ENCODE data around the gene ZNF556.

Gene ZNF556

GRCh38 chr19:2867025-2867991, at the start of gene ZNF556:
TSS of gene ZNF556 (plus strand) at chr19:2867335. CDS start at chr19:2867422, 87 bp downstream.
- peak; percentile 71 to 79 for DNase-seq

GRCh38 chr19:2819540-2820111, 47.5 kb upstream of the ZNF556 start, which contains the start of gene ZNF554:
TSS of gene ZNF554 (plus strand) at chr19:2819868. CDS start at chr19:2820072, 204 bp downstream.
- peak; percentile 92 to 98 for DNase-seq

- peak in 1 of 2 experiments; percentile 38 for DNase-seq
These were observed 46.9 kb upstream of the ZNF556 start for GRCh38 chr19:2820112-2820702.

DNA sequence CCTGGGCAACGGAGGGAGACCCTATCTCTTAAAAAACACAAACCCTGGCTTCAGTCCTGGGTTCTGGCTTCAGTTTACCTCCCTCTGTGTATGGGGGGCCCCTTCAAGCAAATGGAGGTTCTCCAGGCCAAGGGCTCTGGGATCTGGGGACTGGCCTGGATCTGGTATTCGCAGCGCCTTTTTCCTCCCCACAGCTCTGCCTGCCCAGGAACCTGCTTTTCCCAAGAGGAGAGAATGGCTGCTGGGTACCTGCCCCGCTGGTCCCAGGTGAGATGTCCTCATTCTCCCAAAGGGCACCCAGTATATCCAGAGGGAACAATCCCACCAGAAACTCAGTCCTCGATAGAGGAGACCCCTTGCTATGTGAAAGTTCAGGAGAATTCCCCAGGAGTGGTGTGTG, 44.3 kb upstream of the ZNF556 start:
- DNase-seq: no peak

DNA sequence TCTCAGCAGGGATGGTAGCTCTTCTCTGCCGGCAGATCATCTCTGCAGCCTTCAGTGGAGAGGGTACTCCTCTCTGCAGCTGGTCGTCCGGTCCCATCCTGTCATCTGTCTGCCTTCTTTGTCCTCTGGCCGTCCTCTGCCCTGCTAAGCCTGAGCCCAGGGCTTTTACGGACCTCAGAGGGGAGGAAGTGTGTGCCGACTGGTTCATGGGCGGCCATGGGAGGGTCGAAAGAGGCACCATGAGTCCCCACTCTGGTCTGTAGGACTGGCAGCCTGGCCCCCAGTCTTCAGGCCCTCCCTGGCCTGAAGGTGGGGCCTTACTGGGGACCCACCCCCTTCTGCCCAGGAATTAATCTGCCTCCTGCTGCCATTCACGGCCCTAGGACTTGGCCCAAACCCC, 43.5 kb upstream of the ZNF556 start:
- no peak for DNase-seq

DNA sequence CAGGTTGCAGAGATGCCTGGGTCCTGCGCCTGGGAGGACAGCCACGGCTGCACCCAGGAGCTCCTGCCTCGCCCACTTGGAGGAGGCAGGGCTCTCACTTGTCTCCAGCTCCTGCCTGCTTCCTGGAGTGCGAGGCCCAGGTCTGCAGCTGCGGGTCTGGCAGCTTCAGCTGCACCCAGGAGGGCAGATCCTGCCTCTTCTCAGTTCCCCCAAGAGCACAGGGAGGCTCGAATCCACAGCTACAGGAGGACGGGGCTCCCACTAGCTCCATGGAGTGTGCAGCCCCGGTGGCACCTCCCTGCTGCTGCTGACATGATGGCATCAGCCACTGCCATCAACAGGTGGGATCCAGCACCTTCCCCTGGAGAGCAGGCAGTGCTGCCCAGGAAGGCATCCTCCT, 43.0 kb upstream of the ZNF556 start:
- no peak for DNase-seq

DNA sequence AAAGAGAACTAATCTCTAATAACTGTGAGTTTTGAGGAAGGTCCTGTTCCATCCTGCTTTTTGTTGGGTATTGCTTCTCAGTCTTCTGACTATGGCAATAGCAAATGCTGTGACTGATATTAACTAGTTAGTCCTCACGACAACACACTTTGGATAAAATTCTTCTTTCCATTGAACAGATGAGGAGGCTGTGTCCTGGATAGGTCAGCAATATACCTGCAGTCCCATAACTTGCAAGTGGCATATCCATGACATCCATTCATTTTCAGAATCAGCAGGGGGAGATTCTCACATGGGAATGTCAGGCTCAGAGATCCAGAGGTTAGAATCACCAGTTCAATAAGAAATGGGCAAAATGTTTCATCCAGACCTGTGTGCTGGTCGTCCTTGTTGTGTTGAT, 40.1 kb upstream of the ZNF556 start:
- no peak for DNase-seq

DNA sequence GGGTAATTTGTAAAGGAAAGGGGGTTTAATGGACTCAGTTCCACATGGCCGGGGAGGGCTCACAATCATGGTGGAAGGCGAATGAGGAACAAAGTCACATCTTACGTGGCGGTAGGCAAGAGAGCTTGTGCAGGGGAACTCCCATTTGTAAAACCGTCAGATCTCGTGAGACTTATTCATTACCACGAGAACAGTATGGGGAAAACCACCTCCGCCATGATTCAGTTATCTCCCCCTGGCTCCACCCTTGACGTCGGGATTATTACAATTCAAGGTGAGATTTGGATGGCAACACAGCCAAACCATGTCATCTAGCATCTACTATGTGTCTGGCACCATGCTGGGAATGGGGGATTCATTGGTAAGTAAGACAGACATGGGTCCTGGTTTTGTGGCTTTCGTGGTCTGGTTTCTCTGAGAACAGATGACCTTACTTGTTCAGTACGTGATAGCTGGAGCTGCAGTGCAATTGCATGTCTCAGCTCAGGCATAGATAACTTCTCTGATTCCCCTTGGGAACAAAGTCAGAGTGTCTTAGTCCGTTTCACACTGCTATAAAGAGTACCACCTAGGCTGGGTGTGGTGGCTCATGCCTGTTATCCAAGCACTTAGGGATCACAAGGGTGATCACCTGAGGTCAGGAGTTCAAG, 39.2 kb upstream of the ZNF556 start:
- no peak for DNase-seq

GRCh38 chr19:2834294-2834871, 32.8 kb upstream of the ZNF556 start:
- DNase-seq: no peak

DNA sequence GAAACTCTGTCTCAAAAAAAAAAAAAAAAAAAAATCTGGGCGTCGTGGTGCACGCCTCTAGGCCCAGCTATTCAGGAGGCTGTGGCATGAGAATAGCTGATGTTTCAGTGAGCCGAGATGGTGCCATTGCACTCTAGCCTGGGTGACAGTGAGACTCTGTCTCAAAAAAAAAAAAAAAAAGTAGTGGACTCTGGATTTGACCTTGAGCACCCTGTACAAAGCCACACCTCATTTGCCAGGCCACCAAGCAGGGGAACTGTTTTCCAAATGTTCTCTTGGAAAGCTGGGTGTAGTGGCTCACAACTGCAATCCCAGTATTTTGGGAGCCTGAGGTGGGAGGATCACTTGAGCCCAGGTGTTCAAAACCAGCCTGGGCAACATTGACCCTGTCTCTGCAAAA, 29.7 kb upstream of the ZNF556 start:
- no peak for DNase-seq

DNA sequence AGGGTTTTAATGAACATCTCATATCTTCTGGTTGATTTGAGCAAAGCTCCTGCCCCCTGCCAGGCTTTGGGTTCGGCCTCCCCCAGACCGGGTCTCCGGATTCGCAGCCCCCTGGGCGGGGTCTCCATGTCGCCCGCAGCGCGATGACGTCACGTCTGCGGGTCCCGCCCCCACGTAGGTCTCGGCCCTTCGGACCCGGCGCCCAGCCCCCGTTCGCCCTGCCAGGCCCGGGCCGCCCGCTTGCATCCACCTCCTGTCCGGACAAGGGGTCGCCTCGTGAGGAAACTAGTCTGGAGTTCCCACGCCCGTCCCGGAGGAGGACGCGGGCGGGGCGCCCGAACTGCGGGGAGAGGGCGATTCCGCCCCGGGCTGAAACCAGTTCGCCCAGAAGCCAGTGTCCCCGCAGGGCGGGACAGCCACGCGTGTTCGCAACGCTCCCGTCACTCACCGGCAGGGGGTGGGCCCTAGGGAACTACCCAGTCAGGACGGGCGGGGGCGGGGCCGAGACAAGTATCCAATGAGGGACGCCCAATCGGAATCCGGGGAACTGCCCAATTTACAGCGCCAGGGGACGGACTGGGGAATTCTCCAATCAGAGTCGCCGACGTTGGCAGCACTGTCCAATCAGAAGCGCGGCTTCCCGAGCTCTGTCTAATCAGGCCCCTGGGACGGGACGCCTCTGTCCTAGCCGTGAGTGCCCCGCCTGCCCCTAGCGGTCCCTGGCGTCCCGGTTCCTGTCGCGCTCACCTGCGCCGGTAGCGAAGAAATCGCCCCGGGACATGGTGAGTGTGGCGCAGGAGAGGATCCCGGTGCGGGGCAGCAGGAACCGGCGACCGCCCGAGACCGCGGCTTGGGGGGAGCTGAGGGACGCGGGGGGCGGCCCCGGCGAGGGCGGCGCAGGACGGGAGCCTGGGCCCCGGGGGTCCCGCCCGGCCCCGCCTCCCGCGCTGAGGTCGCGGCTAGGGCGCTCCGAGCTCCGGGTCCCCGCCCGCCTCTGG, 26.0 kb upstream of the ZNF556 start, which contains the start of gene ZNF555:
ZNF555 (plus strand) TSS at position 682 of the 998 bp plus-strand sequence; CDS start at position 780, 98 bp downstream.
- peak; percentile 99 to 100 for DNase-seq

- DNase-seq: no peak
These were observed 25.1 kb upstream of the ZNF556 start for GRCh38 chr19:2841855-2842574.

- no peak for DNase-seq
These were observed 22.0 kb upstream of the ZNF556 start for GRCh38 chr19:2845107-2845506.

DNA sequence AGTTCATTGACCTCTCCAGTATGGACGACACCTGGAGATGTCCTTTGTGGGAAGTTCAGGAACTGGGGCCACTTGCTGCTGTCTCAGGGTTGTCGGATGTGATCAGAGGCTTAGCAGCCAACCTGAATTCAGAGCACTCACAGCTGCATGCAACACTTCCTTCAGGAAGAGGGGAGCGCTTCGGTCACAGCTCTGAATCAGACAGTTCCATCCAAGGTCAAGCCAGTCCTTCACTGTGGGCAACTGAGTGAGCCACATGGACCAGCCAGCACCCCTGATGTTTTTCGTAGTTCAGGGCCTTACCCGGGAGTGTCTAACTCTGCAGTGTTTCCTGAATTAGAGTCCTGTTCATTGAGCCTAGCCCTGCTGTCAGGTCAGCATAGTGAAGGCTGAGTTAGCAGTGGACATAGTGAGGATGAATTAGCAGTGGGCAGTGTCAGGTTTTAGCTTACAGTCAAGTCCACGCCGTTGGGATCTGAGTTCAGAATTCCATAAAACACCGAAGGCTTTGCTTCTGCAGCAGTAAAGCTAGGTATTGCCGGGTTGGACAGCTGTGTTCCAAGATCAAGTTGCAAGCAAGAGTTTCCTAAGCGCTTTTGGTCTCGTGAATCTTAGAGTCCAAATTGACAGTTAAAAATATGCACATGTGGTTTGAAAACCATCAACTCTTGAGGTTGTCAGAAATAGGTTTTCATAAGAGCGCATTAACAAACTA, 20.8 kb upstream of the ZNF556 start:
- DNase-seq: no peak

DNA sequence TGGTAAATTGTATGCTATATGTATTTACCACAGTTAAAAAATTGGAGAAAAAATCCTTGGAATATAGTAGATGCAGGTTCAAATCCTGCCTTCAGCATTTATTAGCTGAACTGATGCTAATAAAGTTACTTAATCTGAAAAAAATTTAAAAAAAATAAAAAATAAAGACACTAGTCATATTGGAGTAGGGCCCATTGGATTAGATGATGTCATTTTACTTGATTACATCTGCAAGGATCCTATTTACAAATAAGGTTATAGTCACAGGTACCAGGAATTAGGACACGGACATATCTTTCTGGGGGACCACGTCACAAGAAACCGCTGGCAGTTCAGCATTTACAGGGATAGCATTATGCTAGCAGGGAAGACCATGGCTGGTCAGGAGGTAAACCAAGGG, 19.6 kb upstream of the ZNF556 start:
- DNase-seq: no peak

GRCh38 chr19:2848616-2849015, 18.5 kb upstream of the ZNF556 start:
- DNase-seq: no peak

DNA sequence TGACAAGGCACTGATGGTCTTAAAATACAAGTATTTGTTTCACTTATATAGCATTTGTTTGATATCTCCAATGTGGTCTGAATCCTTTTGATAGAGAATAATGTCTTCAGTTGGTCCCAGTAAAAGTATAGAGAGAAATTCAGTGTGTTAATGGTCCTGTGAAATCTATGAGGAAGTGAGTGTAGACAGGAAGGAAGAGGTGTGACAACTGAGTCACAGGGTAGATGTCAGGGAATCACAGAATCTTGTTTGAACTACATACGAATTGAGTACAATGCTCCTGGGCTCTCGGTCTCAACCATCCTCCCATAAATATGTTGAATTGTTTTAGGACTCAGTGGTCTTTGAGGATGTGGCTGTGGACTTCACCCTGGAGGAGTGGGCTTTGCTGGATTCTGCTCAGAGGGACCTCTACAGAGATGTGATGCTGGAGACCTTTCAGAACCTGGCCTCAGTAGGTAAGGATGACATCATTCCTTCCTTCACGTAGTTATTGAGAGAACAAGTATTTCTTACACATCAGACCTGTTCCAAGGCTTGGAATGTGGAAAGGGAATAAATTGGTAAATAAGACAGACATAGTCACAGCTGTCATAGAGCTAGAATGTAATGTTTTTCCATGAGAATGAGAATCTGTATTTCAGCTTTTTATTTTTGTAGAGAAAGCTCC, 16.7 kb upstream of the ZNF556 start:
- DNase-seq: no peak

GRCh38 chr19:2852598-2852997, 14.5 kb upstream of the ZNF556 start:
- no peak for DNase-seq

DNA sequence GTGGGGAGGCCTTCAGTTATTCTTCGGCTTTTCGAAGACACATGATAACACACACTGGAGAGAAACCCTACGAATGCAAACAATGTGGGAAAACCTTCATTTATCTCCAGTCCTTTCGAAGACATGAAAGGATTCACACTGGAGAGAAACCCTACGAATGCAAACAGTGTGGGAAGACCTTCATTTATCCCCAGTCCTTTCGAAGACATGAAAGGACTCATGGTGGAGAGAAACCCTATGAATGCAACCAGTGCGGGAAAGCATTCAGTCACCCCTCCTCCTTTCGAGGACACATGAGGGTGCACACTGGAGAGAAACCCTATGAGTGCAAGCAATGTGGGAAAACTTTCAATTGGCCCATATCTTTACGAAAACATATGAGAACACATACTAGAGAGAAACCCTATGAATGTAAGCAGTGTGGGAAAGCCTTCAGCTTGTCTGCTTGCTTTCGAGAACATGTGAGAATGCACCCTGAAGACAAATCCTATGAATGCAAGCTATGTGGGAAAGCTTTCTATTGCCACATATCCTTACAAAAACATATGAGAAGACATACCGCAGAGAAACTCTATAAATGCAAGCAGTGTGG, 14.0 kb upstream of the ZNF556 start:
- no peak for DNase-seq

Data from NCI-H524 (cell line).